AG10803 (cell line): ENCODE measurements around the gene CDC25B.

Experiments
- DNase-seq: peaks from one replicate; pipeline ENCODE4 v3.0.0; 2010; ENCODE audit warnings: low read depth
- H3K4me3 ChIP-seq: 2 replicates; pipeline ENCODE4 v1.5.1; 2011; ENCODE audit warnings: mild to moderate bottlenecking, low read length, control low read depth
- TF ChIP-seq, protein P1 (sequence below): conservative IDR thresholded peaks from 2 replicates; pipeline ENCODE4 v1.5.1; 2011; ENCODE audit warnings: mild to moderate bottlenecking, low read length, control low read depth, inconsistent platforms

The CDC25B gene

DNA sequence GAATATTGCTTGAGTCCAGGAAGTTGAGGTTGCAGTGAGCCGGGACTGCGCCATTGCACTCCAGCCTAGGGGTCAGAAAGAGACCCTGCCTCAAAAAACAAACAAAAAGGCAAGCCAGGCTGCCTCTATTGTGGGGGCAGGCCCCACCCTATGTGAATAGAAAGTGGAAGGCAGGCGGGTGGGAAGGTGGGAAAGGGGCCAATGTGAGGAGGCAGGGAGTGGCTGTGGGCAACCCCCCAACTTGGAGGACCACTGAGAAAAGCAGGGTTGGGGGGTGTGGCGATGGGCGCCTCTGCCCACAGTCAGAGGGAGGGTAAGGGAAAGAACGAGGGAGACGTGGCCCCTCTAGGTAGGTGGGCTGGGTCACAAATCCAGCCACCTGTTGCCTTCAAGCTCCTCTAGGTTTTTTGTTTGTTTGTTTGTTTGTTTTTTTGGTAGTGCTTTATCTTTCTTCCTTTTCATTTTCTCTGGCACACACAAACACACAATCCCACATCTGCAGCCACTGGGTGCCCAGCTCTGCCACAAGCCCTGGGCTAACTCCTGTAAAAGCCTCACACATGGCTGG, 18.9 kb downstream of the CDC25B start:
- DNase-seq = no peak
- no peak overlapping the region for H3K4me3 ChIP-seq
- TF ChIP-seq, protein P1, sequence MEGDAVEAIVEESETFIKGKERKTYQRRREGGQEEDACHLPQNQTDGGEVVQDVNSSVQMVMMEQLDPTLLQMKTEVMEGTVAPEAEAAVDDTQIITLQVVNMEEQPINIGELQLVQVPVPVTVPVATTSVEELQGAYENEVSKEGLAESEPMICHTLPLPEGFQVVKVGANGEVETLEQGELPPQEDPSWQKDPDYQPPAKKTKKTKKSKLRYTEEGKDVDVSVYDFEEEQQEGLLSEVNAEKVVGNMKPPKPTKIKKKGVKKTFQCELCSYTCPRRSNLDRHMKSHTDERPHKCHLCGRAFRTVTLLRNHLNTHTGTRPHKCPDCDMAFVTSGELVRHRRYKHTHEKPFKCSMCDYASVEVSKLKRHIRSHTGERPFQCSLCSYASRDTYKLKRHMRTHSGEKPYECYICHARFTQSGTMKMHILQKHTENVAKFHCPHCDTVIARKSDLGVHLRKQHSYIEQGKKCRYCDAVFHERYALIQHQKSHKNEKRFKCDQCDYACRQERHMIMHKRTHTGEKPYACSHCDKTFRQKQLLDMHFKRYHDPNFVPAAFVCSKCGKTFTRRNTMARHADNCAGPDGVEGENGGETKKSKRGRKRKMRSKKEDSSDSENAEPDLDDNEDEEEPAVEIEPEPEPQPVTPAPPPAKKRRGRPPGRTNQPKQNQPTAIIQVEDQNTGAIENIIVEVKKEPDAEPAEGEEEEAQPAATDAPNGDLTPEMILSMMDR = no peak

DNA sequence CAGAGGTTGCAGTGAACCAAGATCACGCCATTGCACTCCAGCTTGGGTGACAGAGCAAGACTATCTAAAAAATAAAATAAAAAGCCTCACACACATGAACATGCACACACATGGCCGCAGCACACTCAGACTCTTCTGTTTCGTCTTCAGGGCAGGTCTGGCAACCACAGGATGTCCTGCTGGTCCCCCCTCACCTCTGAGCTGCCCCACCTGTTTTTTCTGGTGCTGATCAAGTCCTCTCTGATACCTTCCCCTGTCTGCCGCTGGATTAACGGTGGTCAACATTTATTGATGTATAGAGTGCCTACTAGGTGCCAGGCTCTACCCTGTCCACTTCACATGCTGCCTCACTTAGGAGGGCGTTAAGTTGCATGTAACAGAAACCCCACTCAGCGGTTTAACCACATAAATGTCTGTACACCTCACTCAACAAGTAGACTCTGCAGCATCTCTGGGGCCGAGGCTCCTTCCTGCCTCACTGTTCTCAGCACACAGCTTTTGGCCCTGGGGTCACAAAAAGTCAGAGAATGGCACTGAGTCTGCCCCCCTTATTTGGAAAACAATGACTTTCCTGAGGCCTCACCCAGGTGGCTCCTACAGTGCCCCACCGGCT, 19.7 kb downstream of the CDC25B start:
- H3K4me3 ChIP-seq = no peak overlapping the region
- TF ChIP-seq, protein P1 = no peak
- no peak for DNase-seq

DNA sequence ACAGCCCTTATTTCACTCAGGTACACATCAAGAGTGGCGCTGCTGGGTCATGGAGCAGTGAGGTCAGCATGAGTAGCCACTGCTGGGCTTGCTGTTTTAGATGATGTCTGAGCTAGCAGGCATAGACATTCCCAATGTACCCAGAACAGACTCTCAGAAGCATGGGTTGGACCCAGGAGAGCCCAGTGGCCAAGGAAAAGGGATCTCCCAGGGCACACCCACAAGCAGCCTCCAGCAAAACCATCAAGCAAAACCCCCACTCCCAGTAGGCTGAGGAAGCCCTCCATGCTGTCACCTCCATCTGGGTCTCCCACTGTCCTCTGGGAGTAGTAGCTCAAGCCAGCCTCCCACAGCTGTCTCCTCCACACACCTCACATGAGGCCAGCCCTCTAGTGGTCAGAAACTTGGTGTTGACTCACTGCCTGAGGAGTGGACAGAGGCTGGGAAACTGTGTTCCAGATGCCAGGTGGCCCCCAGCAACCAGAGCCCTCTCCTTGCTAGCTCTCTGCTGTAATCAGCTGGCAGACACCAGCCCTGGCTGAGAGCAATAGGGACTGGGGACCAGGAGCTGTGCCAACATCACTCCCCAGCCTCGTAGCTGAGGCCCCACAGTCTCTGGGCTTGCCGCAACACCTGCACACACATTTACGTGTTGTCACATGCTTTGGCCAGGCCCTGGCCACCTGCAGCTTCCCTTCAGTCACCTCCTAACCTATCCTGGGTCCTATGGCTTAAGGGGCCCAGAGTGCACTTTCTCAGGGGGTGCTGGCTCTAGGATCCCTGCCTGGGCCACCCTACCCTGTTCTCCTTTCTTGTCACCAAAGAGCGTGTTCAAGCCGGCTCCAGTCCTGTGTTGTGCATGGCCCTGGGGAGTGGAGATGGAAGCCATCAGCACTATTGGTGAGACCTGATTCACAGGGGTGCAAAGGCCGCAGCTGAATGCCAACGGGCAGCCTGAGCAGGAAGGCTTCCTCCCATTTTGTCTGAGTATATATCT, 22.3 kb downstream of the CDC25B start:
- DNase-seq = peak; percentile 80
- no peak overlapping the region for H3K4me3 ChIP-seq

DNA sequence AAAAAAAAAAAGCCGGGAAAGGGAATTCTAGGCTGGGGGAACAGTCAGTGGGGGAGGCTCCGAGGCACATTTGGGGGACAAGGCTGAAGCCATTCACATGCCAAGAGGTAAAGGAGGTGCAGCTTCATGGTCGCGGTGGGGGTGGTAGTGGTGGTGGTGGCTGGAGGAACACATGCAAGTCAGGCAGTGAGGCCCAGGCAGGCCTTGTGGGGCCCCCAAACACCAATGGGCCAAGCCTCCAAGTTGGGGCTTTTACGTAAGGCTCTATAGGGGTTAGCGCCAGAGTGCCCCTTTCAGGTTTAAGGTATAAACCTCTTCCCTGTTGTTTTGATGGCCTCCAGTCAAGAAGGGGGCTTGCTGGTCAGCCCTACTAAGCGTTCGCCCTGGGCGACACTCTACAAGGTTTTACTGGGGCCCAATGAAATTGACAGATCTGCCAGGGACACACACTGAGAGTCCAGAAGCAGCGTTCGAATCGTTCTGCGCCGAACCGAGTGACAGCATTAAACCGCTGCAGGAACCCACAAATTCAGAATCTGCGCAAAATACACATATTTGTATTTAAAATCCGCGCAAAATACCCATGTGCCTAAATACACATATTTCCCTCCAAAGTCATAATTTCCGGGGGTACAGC, 23.4 kb downstream of the CDC25B start:
- TF ChIP-seq, protein P1 = no peak

More for the DNA sequence above, 22.3 kb downstream of the CDC25B start:
- TF ChIP-seq, protein P1 = peak; percentile 83

DNA sequence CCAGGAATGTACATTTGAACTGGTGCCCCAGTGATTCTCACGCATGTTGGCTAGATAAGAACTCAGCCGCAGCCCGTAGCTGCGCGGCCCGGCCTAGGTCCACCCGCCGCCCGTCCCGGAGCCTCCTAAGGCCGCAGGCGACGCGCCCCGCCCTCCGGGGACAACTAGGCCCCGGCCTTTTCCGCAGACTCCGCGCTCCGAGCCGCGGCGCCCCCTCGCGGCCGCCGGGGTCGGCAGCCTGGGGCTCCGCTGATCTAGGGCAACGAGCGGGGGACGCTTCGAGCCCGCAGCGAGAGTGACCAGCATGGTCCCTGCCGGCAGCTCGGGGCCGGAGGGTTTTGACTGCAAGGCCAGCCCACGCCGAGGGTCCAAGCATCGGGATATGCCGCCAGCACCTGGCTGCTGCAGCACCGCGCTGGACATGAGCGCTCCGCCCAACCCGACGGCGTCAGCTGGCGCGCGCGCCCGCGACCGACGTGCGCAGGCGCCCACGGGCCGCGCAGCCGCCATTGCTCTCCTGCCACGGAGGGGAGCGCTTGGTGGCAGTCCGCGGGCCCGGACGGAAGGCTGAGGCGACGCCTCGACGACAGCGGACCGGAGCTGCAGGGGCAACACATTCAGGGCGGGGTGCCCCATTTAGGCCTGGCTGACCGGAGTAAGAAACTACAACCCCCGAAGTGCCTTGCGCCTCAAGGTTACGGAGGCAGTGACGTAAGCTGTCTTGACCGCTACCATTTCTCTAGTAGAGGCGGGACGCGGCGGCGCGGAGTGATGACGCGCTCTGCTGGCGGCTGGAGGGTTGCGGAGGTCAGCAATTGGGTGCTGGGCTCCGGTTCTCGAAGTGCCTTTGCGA, 24.2 kb downstream of the CDC25B start, which contains the start of gene AP5S1:
TSS of gene AP5S1 (plus strand) at position 500 of the 853 bp plus-strand sequence. CDS start 1,571 bp downstream, outside the sequence.
- peak within 1 kb of the TSS; percentile 91 for H3K4me3 ChIP-seq
- DNase-seq = peak; percentile 95
- TF ChIP-seq, protein P1 = peak; percentile 60

More for the DNA sequence above, 23.4 kb downstream of the CDC25B start:
- peak overlapping the region; percentile 55 for H3K4me3 ChIP-seq
- DNase-seq = no peak
